ENCODE measurements around the gene TMEM181.

The TMEM181 gene

GRCh38 chr6:158597565-158597964, 37.7 kb downstream of the TMEM181 start:
- Histone ChIP-seq H3K9me3 (ENCODE audit: insufficient read depth, low read length) (no peaks in the 10 kb centered on the region), H2AFZ (ENCODE audit: low read depth, low read length) (no peak overlapping the region), H3K36me3 (replicated peaks; ENCODE audit: low read depth, low read length) (peaks cover 6% of the 10 kb centered on the region), H3K27ac (ENCODE audit: low read length) (no peak overlapping the region), H3K4me3 (ENCODE audit: low read length) (no peak overlapping the region), H3K4me1 (ENCODE audit: low read length) (peaks cover 4% of the 10 kb centered on the region), H3K4me2 (ENCODE audit: low read length) (no peak overlapping the region), H3K79me2 (ENCODE audit: low read length) (no peaks in the 10 kb centered on the region), H4K20me1 (ENCODE audit: insufficient read depth, low read length) (no peaks in the 10 kb centered on the region), H3K27me3 (ENCODE audit: low read depth, low read length) (no peaks in the 10 kb centered on the region), H3K9ac (ENCODE audit: low read length) (no peak overlapping the region)
- no peak for TF ChIP-seq CTCF (IDR thresholded peaks at IDR 0.05; ENCODE audit: low read depth, low read length)
- no peak for TF ChIP-seq EZH2phosphoT487 (IDR thresholded peaks at IDR 0.05; ENCODE audit: low read depth)

GRCh38 chr6:158599635-158600034, 39.7 kb downstream of the TMEM181 start:
- Histone ChIP-seq H3K27ac (ENCODE audit: low read length) (no peak overlapping the region), H3K4me2 (ENCODE audit: low read length) (no peak overlapping the region), H3K79me2 (ENCODE audit: low read length) (no peaks in the 10 kb centered on the region), H3K9ac (ENCODE audit: low read length) (no peak overlapping the region), H3K9me3 (ENCODE audit: insufficient read depth, low read length) (no peaks in the 10 kb centered on the region), H3K36me3 (replicated peaks; ENCODE audit: low read depth, low read length) (no peaks in the 10 kb centered on the region), H3K4me3 (ENCODE audit: low read length) (no peak overlapping the region), H2AFZ (ENCODE audit: low read depth, low read length) (no peak overlapping the region), H3K4me1 (ENCODE audit: low read length) (peaks cover 4% of the 10 kb centered on the region), H3K27me3 (ENCODE audit: low read depth, low read length) (no peaks in the 10 kb centered on the region), H4K20me1 (ENCODE audit: insufficient read depth, low read length) (no peaks in the 10 kb centered on the region)
- TF ChIP-seq CTCF (IDR thresholded peaks at IDR 0.05; ENCODE audit: low read depth, low read length): no peak
- no peak for TF ChIP-seq EZH2phosphoT487 (IDR thresholded peaks at IDR 0.05; ENCODE audit: low read depth)

GRCh38 chr6:158603261-158604047, 43.6 kb downstream of the TMEM181 start:
- Histone ChIP-seq H3K27me3 (ENCODE audit: low read depth, low read length) (no peaks in the 10 kb centered on the region), H3K9ac (ENCODE audit: low read length) (no peak overlapping the region), H3K9me3 (ENCODE audit: insufficient read depth, low read length) (no peaks in the 10 kb centered on the region), H3K4me2 (ENCODE audit: low read length) (no peak overlapping the region), H3K27ac (ENCODE audit: low read length) (no peak overlapping the region), H4K20me1 (ENCODE audit: insufficient read depth, low read length) (no peaks in the 10 kb centered on the region), H3K4me1 (ENCODE audit: low read length) (no peaks in the 10 kb centered on the region), H3K4me3 (ENCODE audit: low read length) (no peak overlapping the region), H2AFZ (ENCODE audit: low read depth, low read length) (no peak overlapping the region), H3K79me2 (ENCODE audit: low read length) (no peaks in the 10 kb centered on the region), H3K36me3 (replicated peaks; ENCODE audit: low read depth, low read length) (peaks cover 5% of the 10 kb centered on the region)
- TF ChIP-seq EZH2phosphoT487 (IDR thresholded peaks at IDR 0.05; ENCODE audit: low read depth) (no peak), CTCF (IDR thresholded peaks at IDR 0.05; ENCODE audit: low read depth, low read length) (no peak)

GRCh38 chr6:158604048-158604406, 44.1 kb downstream of the TMEM181 start:
- Histone ChIP-seq H3K27me3 (ENCODE audit: low read depth, low read length) (no peaks in the 10 kb centered on the region), H2AFZ (ENCODE audit: low read depth, low read length) (no peak overlapping the region), H3K9ac (ENCODE audit: low read length) (no peak overlapping the region), H4K20me1 (ENCODE audit: insufficient read depth, low read length) (no peaks in the 10 kb centered on the region), H3K4me2 (ENCODE audit: low read length) (no peak overlapping the region), H3K36me3 (replicated peaks; ENCODE audit: low read depth, low read length) (peaks cover 5% of the 10 kb centered on the region), H3K9me3 (ENCODE audit: insufficient read depth, low read length) (no peaks in the 10 kb centered on the region), H3K79me2 (ENCODE audit: low read length) (no peaks in the 10 kb centered on the region), H3K4me1 (ENCODE audit: low read length) (no peaks in the 10 kb centered on the region), H3K27ac (ENCODE audit: low read length) (no peak overlapping the region), H3K4me3 (ENCODE audit: low read length) (no peak overlapping the region)
- TF ChIP-seq CTCF (IDR thresholded peaks at IDR 0.05; ENCODE audit: low read depth, low read length) (no peak), EZH2phosphoT487 (IDR thresholded peaks at IDR 0.05; ENCODE audit: low read depth) (no peak)

All from OCI-LY3 (cell line).